T follicular helper cell (primary cell): Measurements from ENCODE around the gene FBXL19.
"Not testable (repeated sequence)": the region's sequence is repeated elsewhere in the genome, so short reads cannot be mapped to it uniquely, and the experiment has no call there.

Source experiments
- DNase-seq: peaks from one replicate; pipeline ENCODE4 v3.0.0-alpha.2; 2020; ENCODE audit warnings: low read depth
- total RNA-seq, 2 experiments: gene quantifications; one replicate each; lab custom pipeline; 2026; lab: John Stamatoyannopoulos, UW

Gene FBXL19
- total RNA-seq: 32.1 to 32.6 reads per million in 2 experiments

DNA sequence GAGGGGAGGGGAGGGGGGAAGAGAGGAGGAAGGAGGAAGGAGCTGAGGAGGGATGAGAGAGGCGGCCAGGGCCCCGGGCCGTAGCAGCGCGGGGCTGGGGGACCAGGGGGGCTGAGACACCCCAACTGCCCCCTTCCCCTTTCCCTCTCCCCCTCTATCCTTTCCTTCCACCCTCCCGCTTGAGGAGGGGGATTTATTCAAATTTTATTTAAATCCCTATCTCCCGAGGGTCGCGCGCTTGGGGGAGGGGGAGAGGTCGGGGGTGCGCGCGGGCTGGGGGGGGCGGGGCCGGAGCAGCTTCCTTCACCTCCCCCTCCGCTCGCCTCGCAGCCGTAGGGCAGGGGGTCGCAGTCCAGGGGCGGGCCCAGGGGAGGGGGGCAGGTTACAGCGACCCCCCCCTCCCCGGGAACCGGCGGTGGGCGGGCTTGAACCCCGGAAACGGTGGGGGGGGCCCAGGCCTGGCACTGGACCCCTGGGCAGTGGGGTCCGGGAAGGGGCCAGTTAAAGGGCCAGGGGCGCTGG is at the start of gene FBXL19:
Gene FBXL19 (plus strand): TSS at position 19 of the 522 bp plus-strand sequence. CDS start 2,183 bp downstream, outside the sequence.
- peak; percentile 25 for DNase-seq

- DNase-seq: no peak
Measured at GRCh38 chr16:30874244-30874820, 49.0 kb upstream of the FBXL19 start.

DNA sequence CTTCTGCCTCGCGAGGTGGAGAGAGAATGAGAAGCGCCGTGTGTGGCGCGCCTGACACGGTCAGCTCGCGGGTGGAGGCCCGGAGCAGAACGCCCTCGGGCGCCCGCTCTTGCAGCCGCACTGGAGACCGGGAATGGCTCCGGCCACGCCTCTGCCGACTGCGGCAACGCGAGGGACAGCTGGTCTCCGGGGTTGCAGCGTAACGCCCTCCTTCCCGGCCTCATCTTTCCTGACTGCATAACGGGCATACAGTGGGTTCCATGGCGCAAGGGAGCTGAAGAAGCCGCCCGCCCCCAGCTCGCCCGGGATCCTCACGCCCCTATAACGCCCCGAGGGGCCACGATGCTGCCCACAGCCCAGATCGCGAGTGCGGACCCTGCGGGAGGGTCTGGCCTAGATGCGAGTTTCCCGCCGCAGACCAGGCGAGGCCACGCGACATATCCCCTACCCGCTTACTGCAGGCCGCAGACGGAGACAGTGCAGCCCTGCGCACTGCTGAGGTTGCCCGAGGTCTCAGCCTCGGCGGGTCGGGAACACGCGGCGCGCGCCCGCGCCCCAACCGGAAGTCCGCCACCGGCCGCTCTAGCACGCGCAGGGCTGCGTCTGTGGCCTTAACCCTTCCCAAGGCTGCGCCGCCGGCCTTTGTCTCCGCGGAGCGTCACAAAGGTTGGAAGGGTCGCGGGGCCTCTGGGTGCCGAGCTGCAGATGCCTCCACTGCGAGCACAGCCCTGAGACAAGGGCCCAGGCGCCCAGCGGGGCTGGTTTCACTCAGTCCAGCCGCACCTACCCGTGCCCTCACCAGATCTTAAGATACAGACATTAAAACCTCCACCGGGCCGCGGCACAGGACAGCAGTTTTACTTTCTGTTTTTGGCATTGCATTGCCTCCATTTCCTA is 48.3 kb upstream of the FBXL19 start:
- DNase-seq: peak; percentile 74

- no peak for DNase-seq
Measured at GRCh38 chr16:30875871-30876801, 47.2 kb upstream of the FBXL19 start.

- no peak for DNase-seq
Measured at GRCh38 chr16:30876867-30877266, 46.5 kb upstream of the FBXL19 start.

GRCh38 chr16:30882429-30883310 is 40.7 kb upstream of the FBXL19 start:
- no peak for DNase-seq

- no peak for DNase-seq
Measured at GRCh38 chr16:30884760-30885159, 38.6 kb upstream of the FBXL19 start.

- no peak for DNase-seq
Measured at GRCh38 chr16:30885196-30885595, 38.2 kb upstream of the FBXL19 start.

- no peak for DNase-seq
Measured at GRCh38 chr16:30886145-30886544, 37.2 kb upstream of the FBXL19 start.

GRCh38 chr16:30887927-30888326 is 35.4 kb upstream of the FBXL19 start:
- DNase-seq: no peak

- DNase-seq: no peak
Measured at GRCh38 chr16:30888856-30889499, 34.4 kb upstream of the FBXL19 start.

- no peak for DNase-seq
Measured at GRCh38 chr16:30889721-30890120, 33.7 kb upstream of the FBXL19 start.

DNA sequence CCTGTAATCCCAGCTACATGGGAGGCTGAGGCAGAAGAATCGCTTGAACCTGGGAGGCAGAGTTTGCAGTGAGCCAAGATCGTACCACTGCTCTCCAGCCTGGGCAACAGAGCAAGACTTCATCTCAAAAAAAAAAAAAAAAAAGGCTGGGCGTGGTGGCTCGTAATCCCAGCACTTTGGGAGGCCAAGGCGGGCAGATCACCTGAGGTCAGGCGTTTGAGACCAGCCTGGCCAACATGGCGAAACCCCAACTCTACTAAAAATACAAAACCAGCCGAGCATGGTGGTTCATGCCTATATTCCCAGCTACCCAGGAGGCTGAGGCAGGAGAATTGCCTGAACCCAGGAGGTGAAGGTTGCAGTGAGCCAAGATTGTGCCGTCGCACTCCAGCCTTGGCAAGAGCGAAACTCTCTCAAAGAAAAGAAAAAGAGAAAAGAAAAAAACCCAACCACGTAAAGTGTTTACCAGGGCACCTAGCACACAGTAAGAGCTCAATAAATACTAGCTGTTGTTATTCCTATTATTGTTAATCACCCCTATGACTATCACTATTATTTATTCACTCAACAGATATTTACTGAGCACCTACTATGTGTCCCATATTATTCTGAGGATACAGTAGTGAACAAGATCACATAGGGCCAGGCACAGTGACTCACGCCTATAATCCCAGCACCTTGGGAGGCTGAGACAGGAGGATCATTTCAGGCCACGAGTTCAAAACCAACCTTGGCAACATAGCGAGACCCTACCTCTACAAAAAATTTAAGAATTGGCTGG is 32.1 kb upstream of the FBXL19 start:
- not testable (repeated sequence) for DNase-seq

GRCh38 chr16:30892670-30893416 is 30.5 kb upstream of the FBXL19 start:
- DNase-seq: no peak

GRCh38 chr16:30893417-30893743 is 30.0 kb upstream of the FBXL19 start:
- no peak for DNase-seq

- DNase-seq: peak; percentile 62
Measured at GRCh38 chr16:30893744-30894539, 29.4 kb upstream of the FBXL19 start, which contains the start of gene BCL7C. BCL7C (minus strand) TSS chr16:30894077; CDS start chr16:30893944, 133 bp downstream.

- DNase-seq: no peak
Measured at GRCh38 chr16:30894540-30895368, 28.6 kb upstream of the FBXL19 start.
